NCI-H446 treated with DMSO at 0.1 percent for 48 hours (cell line): ENCODE results near the gene CTDSP2.
"Not testable (repeated sequence)": the region's sequence is repeated elsewhere in the genome, so short reads cannot be mapped to it uniquely, and the experiment has no call there.

Source experiments
- DNase-seq: peaks from one replicate; lab custom pipeline; 2025; lab: John Stamatoyannopoulos, UW

The CTDSP2 gene

DNA sequence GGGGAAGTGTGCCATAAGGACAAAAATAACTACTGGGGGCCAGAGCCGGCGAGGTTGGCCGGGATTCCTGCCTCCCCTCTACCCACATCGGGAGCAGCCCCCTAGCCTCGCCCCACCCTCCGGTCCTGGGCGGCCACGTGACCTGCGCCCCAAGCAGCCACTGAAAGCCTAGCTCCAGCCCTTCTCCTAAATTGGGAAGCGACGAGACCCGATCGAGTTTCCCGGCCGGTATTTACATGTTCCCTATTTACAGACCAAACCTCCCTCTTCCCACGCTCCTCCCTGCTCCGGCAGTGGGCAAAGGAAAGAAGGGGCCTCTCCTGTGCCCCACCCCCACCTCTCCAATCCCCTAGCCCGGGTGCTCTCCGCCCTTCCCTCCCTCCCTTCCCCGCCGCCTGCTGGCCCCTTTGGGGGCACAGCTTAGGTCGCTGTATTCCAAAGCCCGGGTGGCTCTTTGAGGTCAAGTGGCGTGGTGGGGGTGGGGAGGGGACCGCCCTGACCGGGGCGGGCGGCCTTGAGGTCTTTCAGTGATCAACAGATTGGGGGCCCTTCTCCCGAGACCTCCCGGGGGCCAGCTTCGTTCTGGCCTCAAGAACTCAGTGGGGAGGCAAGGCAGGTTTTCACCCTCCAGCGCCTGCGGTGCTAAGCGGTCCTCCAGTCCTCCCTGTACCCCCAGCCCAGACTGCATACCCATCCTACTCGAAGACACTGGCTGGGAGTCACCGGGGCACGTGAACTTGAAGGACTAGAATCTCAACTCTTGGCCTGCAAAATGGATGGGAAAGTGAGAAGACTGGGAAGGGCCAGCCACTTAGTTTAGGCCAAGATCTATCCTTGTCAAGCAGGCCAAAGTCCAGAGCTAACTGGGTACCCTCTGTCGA, 6.3 kb upstream of the CTDSP2 start:
- no peak for DNase-seq

DNA sequence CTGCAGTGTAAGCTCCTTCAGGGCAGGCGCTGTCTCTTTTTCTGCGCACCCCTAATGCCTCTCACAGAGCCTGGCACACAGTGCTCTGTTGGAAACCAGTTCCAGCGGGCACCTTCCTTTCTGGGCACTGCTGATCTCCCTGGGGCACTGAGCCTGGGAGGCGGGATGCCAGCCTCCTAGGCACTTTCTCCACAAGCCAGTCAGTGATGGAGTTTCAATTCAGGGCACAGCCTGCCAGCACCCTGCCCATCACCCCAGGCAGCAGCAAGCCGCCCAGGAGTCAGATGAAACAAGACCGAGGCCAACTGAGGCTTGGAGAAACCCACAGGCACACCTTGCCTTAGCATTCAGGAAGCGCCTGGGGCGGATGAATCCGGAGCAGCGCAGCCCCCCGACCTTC, 5.7 kb upstream of the CTDSP2 start:
- DNase-seq = no peak

DNA sequence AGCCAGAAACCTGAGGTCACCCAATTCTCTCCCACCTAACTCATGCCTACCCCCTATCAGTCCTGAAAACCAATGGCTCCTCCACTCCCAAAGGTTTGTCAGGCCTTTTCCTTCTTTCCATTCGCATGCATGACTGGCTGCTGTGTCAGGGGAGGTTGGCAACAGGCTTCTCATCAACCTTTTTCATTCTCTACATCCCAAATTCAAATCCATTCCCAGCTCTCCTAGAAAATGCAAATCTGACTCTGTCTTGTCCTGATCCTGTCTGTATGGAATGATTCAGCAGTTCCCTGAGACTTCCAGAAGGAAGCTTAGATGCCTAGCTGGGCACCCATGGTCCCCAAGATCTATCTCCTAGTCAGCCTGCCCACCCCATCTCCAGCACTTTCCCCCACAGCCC, 5.0 kb upstream of the CTDSP2 start:
- no peak for DNase-seq

DNA sequence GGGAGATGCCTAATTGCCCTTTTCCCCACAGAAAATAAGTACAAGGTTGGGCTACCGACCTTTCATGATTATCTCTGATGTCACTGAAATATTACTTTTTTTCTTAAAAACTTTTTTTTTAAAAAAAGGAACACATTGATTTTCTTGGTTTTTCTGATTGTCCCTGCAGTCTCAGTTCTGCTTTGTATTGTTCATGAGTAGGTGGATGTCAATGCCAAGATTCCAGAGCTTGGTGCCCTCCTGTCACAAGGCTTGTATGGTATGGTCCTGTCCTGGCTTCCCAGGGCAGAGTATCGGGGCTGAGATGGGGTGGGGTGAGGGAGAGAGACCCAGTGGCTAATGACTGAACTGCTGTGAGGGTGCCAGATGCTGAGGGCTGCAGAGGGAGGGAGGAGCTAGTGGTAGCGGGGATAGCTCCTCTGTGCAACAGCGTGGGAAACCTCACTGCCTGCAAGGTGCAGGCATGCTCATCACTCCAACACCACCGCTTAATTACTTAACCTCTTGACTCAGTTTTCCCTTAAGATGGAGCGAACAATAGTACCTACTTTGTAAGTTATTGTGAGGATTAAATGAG, 4.4 kb upstream of the CTDSP2 start:
- DNase-seq = no peak

DNA sequence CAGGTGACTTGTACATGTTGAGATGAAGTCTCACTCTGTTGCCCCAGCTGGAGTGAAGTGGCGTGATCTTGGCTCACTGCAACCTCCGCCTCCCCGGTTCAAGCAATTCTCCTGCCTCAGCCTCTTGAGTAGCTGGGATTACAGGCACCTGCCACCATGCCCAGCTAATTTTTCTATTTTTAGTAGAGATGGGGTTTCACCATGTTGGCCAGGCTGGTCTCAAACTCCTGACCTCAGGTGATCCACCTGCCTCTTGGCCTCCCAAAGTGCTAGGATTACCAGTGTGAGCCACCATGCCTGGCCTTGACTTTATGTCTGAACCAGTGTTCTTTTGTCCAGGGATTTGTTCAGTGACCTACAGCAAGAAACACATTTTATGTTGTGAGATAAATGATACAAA, 2.9 kb upstream of the CTDSP2 start:
- DNase-seq = not testable (repeated sequence)

DNA sequence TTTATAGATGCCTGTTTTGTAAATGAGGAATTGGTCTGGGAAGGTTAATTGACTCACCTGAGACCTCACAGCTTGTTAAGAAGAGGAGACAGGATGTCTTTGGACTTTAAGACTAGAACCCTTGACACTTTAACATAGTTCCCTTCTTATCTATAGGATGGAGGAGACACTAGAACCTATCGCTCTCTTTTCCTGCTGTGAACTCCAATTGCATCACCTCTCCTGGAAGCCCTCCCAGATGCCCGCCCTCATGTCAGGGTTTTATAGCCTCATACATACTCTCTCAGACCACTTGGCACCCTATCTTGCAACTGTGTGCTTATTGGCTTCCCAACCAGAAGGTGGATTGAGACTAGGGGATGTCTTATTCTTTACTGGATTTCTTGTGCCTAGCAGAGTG, 2.5 kb upstream of the CTDSP2 start:
- DNase-seq = no peak

DNA sequence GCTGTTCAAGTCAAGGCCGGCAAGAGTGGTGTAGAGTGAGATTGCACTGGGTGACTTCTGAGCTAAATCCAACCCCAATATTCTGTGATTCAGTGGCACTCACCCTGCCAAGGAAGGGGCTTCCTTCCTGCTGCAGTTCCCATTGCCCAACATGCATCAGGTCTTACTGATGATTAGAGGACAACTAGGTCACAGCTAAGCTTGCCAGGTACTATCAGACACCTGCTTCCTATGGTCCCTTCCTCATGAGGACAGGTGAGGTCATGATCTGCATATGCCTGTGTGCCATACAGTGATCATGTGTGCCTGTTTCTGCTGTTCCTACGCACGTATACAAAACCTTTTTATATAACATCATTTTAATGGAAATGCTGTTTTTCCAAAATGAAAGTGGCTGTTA, 1.7 kb upstream of the CTDSP2 start:
- no peak for DNase-seq

DNA sequence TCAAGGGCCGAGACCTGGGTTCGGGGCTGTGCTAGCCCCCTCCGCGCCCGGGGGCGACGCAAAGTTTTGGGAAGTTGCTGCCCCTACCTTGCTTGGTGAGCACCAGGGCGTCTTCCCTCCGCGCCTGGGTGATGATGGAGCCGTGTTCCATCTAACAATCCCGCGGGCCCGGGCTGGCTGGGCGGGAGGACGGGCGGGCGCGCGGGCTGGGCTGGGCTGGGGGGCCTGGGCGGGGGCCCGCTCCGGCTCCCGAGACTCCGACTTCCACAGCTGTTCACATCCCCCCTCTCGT, 298 bp downstream of the CTDSP2 start:
- DNase-seq = no peak

DNA sequence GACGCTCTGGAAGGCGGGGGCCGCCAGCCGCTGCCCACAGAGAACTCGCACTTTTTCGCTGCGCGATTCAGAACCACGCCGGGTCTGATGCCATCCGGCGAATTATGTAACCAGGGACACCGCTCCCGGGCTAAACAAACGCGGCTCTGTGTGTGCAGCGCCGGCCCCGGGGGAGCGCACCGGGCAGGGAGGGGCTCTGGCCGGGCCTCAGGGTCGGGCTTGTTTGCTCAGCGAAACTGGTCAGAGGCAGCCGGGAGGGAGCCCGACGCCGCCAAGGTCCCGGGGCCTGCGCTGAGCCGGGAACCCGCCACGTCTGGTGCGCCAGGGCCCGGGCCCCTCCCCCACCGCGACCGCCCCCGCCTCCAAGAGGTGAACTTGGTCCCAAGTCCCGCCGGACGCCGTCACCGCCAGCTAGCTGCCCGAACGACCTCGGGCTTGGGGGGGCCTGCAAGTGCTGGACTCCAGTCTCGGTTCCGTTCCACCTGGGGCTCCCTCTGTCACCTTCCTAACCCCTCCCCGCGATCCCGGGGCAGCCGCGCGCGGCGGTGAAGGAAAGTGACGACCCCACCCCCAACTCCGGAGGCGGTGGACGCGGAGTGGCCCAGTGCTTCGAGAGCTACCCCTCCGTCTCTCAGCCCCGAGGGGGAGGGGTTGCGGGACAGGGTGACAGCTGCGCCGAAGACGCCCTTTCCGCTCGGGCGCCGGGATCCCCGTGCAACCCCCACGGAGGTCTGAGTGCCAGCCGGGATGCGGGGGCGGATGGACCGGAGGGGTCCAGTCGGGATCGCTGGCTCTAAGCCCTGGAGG, 848 bp downstream of the CTDSP2 start:
- DNase-seq = no peak

DNA sequence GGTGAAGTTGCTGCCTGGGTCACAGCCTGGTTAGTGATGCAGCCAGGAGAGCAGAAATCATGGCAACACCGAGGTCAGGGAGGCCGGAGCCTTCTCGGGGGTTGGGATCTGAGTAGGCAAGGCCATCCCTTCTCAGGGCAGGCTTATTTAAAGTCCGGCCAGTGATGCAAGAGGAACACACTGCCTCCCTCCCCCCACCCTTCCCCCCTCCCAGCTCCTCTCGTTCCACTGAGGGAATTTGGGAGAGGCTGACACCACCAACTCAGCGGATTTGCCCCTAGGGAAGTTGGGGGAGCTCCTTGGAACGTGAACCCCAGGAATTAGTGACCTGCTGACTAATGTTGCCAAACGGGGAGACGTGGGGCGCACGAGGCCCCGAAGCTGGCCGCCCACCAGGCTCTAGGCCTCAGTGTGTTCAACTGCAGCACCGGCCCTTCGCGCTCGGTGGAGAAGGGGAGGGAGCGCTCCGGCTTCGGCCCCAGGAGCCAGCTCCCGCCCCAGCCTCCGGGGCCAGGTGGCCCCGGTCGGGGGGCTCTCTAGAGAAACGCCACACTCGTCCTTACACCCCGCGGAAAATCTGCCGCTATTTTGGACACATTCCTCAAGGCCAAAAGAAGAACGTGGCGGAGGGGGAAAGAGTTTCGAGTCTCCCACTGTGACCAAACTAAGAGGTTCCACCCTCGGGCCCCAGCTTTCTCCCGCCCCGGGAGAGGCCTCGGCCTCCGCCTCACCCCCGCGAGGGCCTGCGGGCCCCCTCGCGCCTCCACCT, 1.6 kb downstream of the CTDSP2 start:
- no peak for DNase-seq

DNA sequence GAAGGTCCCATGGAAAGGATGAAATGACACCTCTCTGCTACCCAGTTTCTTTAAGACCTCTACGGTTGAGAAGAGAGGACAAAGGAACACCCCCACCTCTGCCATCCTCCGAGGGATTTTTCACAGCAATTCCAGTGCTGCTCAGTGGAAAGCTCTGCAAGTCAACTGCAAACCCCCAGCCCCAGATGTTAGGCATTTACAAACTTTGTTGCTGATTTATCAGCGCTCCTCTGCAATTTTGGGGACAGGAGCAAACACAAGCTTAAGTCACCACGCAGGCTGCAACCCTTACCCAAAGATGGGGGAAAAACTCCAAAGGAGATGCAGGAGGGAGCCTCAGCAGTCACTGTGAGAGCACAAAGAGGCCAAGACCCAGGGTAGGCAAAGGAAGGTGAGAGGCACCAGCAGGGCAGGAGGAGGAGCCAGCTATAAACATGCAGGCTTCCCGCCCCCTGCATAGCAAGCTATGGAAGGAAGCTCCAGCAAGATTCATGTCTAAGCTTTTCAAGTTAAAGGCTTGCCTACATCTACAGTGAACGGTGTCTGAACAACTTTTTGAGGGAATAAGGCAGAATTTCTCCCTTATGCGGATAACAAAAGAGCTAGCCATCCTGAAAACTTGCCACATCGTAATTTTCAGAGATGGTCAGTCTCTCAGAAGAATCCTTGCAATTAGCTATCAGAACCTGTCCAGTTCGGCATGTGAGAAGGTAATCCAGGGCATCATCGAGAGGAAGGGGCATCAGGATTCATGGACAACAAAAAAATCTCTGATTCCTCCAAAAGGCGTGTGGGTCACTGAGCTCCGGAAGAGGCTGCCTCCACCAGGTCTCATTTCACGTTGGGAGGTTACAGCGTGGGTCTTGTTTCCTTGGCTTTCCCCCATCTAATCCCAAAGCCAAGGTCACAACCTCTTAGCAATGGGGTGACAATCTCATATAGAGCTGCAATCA, 3.9 kb downstream of the CTDSP2 start:
- DNase-seq = no peak

DNA sequence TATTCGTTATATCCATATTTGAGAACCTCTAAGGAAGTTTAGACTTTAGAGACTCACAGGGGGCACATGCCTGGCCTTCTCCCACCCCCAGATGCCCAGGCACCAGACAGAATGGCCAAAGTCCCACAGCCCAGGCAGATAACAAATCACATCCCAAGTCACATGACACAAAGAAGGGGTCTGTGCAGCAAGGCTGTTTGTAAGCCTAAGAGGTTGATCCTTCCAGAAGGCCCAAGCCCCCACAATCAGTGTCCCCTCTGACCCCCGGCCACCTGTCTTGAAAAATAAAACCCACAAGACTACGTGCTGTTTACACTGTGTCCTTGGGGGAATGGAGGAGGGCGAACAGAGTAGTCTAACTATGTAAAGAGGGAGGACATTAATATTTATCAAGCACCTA, 5.1 kb downstream of the CTDSP2 start:
- no peak for DNase-seq

DNA sequence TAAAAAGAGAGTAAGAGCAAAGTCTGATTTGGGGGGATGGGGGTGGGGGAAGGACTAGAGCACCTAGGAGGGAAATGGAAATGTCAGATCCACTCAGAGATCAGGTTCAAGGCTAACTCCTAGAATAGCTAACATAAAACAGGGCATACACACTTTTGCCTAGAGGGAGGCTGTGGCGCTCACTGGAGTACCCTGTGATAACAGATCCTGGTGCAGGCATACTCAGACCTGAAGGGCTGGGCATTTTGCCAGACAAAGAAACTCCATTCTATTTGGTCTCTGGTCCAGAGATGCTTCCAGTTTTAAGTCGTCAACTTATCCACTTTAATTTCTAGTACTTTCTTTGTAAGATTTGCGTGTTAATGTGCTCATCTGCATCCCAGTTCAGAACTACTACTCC, 5.8 kb downstream of the CTDSP2 start:
- no peak for DNase-seq

DNA sequence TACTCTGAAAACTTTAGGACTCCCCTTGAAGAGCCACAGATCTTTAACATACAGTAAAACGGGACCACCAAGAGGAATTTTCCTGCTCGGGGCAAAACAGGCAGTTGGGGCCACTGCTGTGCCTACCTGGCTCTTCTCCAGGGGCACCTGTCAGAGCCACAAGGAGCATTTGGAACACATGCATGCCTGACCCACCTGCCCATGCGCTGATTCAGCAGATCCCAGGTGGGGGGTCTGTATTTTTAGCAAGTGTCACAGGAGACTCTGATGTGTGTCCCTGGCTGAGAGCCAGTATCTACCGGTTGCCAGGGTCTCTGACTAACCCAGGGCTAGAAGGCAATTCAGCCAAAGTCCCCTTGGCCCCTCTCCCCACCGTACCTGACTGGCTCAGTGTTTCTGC, 6.5 kb downstream of the CTDSP2 start:
- DNase-seq = no peak

DNA sequence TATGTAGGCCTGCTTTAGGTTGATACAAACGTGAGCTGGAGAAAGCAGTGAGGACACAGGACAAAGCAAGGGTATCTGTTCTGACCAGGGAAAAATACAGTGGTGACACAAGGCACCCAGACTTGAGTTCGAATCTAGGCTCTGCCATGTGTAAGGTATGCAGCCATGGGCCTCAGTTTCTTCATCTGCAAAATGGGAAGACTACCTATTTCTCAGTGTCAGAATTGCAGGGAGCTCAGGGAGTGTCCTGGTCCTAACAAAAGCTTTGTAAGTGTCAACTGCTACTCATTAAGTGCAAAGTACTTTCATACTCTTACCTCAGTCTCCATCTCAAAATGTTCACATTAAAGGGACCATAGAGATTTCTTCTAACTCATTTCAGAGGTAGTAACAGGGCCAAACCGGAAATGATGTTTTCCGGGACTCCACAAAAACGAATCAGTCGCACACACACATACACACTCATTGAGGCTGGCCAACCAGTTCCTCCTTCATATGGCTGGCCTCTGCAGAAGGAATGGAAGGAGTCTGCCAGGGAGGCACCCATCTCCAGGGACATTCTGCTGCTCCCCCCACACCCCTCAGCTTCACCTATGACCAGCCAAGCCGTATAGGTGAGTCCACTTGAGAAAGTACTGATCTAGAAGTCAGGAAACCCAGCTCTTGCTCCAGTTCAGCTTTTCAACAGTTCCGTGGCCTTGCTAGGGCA, 7.8 kb downstream of the CTDSP2 start:
- no peak for DNase-seq

DNA sequence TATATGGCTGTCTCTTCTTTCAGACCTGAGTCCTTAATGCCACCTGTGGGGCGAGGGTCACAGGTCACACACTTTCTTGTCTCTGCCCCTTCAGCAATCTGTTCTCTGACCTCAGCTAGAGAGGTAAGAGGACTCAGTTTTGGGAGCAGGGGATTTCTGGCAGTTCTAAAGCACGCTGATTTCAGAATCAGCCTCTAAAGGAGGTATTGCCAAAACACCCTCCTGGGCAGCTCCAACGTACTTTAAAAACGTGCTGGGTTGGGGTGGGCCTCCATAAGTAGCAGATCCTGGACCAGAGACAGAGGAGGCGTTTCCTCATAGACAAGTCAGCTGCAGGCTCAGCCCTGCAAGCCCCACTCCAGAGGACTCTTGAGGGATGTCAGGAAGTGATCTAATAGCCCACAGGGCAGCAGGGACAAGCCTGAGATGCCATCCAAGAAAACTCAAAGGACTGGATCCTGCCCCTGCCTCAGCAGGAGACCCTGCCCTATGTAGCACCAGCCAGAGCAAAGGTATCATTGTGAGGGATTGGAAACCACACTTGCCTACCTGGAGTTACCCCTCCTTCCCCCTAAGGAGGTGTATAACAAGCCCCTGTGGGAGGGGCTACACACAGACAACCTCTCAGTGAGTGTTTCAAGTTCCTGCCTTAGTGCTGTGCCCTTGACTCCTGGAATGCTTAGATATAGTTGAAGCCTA, 8.5 kb downstream of the CTDSP2 start:
- peak; percentile 23 for DNase-seq

DNA sequence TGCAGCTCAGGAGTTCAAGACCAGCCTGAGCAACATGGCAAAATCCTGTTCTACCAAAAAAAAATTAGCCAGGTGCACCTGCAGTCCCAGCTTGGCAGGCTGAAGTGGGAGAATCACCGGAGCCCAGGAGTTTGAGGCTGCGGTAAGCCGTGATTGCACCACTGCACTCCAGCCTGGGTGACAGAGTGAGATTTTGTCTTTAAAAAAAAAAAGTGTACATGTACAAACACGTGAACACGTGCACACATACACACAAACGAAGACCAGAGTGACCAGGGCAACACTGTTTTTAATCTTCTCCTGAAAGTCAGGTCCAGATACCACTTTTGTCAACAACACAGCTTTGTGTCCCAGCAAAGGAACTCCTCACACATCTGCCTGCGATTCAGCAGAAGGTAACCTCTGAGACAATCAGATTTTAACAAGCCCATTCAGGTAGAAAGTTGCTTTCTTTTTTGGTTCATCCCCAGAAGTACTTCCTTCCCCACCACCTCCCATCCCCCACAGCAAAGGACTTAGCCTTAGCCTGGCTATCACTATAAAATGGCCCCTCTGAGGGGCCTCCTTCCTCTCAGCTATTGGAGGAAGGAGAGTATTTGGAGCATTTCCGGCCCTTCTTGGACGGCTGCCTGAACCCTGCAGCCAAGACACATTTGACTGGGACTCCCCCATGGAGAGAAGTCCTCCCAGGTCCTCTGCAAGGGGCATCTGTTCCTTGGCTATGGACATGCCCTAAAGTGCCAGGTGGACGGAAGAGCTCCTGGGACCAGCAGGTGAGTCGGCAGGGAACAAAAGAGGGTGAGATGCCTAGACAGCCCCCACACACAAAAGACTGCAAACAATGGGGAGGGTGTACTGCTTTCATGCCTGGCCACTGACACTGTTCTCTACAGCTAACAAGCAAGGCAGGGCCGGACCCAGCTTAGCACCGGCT, 9.8 kb downstream of the CTDSP2 start:
- DNase-seq = no peak

DNA sequence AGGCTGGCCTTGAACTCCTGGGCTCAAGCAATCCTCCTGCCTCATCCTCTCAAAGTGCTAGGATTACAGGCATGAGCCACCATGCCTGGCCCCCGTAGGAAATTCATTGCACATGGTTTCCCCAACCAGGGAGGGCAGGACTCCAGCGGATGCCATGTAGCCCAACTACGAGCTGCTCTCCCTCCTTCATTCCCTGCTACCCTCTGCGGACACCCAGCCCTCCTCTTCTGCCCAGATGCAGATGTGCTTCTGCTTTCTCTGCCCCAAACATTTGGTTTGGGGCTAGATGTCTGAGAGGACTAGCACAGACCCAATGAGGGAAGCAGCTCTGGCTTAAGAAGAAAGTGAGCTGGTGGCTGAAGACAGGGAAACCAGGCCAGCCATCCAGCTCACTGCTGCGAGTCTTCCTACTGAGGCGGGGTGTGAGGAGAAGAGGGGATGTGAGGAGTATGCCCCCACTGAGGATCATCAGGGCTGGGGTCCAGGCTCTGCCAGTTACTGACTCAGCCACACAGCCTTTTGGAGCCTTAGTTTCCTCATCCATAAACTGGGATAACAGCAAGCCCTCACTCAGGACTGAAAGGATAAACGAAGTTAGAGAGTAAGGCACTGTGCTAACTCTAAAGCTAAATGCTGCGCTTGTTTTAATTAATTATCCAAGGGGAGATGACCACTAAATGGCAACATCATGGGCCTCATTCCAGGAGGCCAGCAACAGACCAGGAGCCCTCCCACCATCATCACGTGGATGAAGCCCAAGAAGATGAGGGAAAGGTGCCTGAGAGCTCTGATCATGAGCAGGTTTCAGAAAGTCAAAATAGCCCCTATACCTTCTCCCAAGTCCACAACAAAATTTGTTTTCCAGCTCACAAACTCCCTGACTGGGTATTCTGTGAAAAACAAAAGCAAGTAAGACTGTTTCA, 10.9 kb downstream of the CTDSP2 start:
- no peak for DNase-seq
